IMR-90 (cell line): ENCODE data around the gene RPS24. TPM values are rescaled to one million over a fixed set of nuclear protein-coding genes. Genes with fewer than 3 reads are reported as not detected.

Experiments used
- ATAC-seq: fragments of 200-7000 bp; cut with Tn5 transposase; 2 replicates; pipeline ENCODE4 v1.9.1; 2020; ENCODE audit warnings: low read depth, mild to moderate bottlenecking, moderate library complexity
- BruUV-seq: library from RNA; stranded (reverse); fragments of 400-500 nt; replicated peaks from 2 replicates; lab custom pipeline; 2021; lab: Mats Ljungman, UMichigan
- CTCF ChIA-PET: fragments of 300-600 bp; formaldehyde crosslinking; extraction: SDS; loops from one replicate; lab custom pipeline; 2021; ENCODE audit warnings: antibody characterized with exemption; lab: Yijun Ruan, JAX
- POLR2A ChIA-PET: fragments of 300-600 bp; sonication (Branson Sonifier 250); formaldehyde crosslinking; loops from one replicate; lab custom pipeline; 2022; ENCODE audit warnings: antibody characterized with exemption; ENCODE audit not compliant: unreplicated experiment; lab: Charles Lee
- DNase-seq: peaks from one replicate; pipeline ENCODE4 v3.0.0; 2013
- H2AFZ ChIP-seq: replicated peaks from 2 replicates; pipeline ENCODE3; 2013; ENCODE audit warnings: low read length, mild to moderate bottlenecking; ENCODE audit not compliant: poor library complexity
- H2AK5ac ChIP-seq: 2 replicates; pipeline ENCODE4 v1.6.1; 2013; ENCODE audit warnings: low read depth, low read length, inconsistent platforms
- H2AK9ac ChIP-seq: replicated peaks from 2 replicates; pipeline ENCODE3; 2013; ENCODE audit warnings: mild to moderate bottlenecking, low read depth, low read length, moderate library complexity; ENCODE audit not compliant: poor library complexity
- H2BK120ac ChIP-seq: 2 replicates; pipeline ENCODE4 v1.6.1; 2013; ENCODE audit warnings: low read depth, low read length, inconsistent platforms
- H2BK15ac ChIP-seq: 3 replicates; pipeline ENCODE4 v1.6.1; 2013; ENCODE audit warnings: low read depth, low read length, inconsistent platforms
- H2BK20ac ChIP-seq: 2 replicates; pipeline ENCODE4 v1.6.1; 2013; ENCODE audit warnings: low read depth, mild to moderate bottlenecking, inconsistent platforms, low read length, moderate library complexity
- H2BK5ac ChIP-seq: 2 replicates; pipeline ENCODE4 v1.6.1; 2013; ENCODE audit warnings: mild to moderate bottlenecking, low read depth, low read length, inconsistent platforms; ENCODE audit not compliant: poor library complexity, severe bottlenecking
- H3K14ac ChIP-seq: replicated peaks from 2 replicates; pipeline ENCODE4 v1.6.1; 2013; ENCODE audit warnings: low read depth, low read length, inconsistent platforms
- H3K18ac ChIP-seq: 2 replicates; pipeline ENCODE4 v1.6.1; 2013; ENCODE audit warnings: low read depth, low read length, control low read depth
- H3K23ac ChIP-seq: 2 replicates; pipeline ENCODE4 v1.6.1; 2013; ENCODE audit warnings: low read depth, low read length, inconsistent platforms
- H3K27ac ChIP-seq: 2 replicates; pipeline ENCODE4 v1.5.1; 2013; ENCODE audit warnings: mild to moderate bottlenecking, control low read depth, low read length; ENCODE audit not compliant: insufficient read depth
- H3K27me3 ChIP-seq: 2 replicates; pipeline ENCODE4 v1.6.1; 2013; ENCODE audit warnings: low read length; ENCODE audit not compliant: control insufficient read depth, insufficient read depth
- H3K36me3 ChIP-seq: 2 replicates; pipeline ENCODE4 v1.6.1; 2013; ENCODE audit warnings: low read length, mixed read lengths; ENCODE audit not compliant: control insufficient read depth, insufficient read depth
- H3K4ac ChIP-seq: 2 replicates; pipeline ENCODE4 v1.6.1; 2013; ENCODE audit warnings: low read depth, low read length, inconsistent platforms
- H3K4me1 ChIP-seq: 2 replicates; pipeline ENCODE4 v1.6.1; 2013; ENCODE audit warnings: low read length, mixed read lengths; ENCODE audit not compliant: control insufficient read depth, insufficient read depth
- H3K4me2 ChIP-seq: 2 replicates; pipeline ENCODE4 v1.6.1; 2013; ENCODE audit warnings: low read depth, mild to moderate bottlenecking, control low read depth, low read length, moderate library complexity
- H3K4me3 ChIP-seq: 2 replicates; pipeline ENCODE4 v1.5.1; 2013; ENCODE audit warnings: low read depth, mild to moderate bottlenecking, control low read depth, low read length, moderate library complexity; ENCODE audit not compliant: insufficient read depth
- H3K56ac ChIP-seq: 2 replicates; pipeline ENCODE4 v1.6.1; 2013; ENCODE audit warnings: low read length, inconsistent platforms; ENCODE audit not compliant: insufficient read depth; ENCODE audit errors: extremely low read depth
- H3K79me1 ChIP-seq, 2 experiments: 2 replicates each; pipeline ENCODE4 v1.6.1; 2013; ENCODE audit warnings: low read length in 2 of 2, inconsistent platforms in 1 of 2, low read depth in 1 of 2
- H3K9ac ChIP-seq: 2 replicates; pipeline ENCODE4 v1.6.1; 2013; ENCODE audit warnings: low read depth, low read length, control low read depth
- H3K9me1 ChIP-seq: 2 replicates; pipeline ENCODE4 v1.6.1; 2013; ENCODE audit warnings: low read length, inconsistent platforms; ENCODE audit not compliant: insufficient read depth
- H3K9me3 ChIP-seq: 2 replicates; pipeline ENCODE4 v1.6.1; 2013; ENCODE audit warnings: low read length; ENCODE audit not compliant: control insufficient read depth, insufficient read depth
- H4K20me1 ChIP-seq: 2 replicates; pipeline ENCODE4 v1.6.1; 2013; ENCODE audit warnings: low read length, inconsistent platforms; ENCODE audit not compliant: insufficient read depth
- H4K5ac ChIP-seq: 2 replicates; pipeline ENCODE4 v1.6.1; 2013; ENCODE audit warnings: mild to moderate bottlenecking, low read depth, low read length, control low read depth
- H4K8ac ChIP-seq, 2 experiments: 2 replicates each; pipeline ENCODE4 v1.6.1; 2013; ENCODE audit warnings: low read depth in 2 of 2, low read length in 2 of 2, control low read depth in 1 of 2, inconsistent platforms in 1 of 2
- H4K91ac ChIP-seq: 2 replicates; pipeline ENCODE4 v1.6.1; 2013; ENCODE audit warnings: low read depth, low read length, inconsistent platforms; ENCODE audit not compliant: insufficient read depth
- BHLHE40 ChIP-seq: fragments of 150-350 bp; IDR thresholded peaks from 2 replicates; pipeline ENCODE4 v1.6.1; 2016; ENCODE audit warnings: mild to moderate bottlenecking, low read depth, low read length
- MAFK ChIP-seq: IDR thresholded peaks from 2 replicates; pipeline ENCODE4 v1.6.1; 2012; ENCODE audit warnings: low read depth, low read length, improper control_type of control experiment
- MAZ ChIP-seq: IDR thresholded peaks from 2 replicates; pipeline ENCODE4 v1.6.1; 2012; ENCODE audit warnings: low read depth, mild to moderate bottlenecking, low read length, improper control_type of control experiment, moderate library complexity, borderline replicate concordance
- MXI1 ChIP-seq: IDR thresholded peaks from 2 replicates; pipeline ENCODE4 v1.6.1; 2012; ENCODE audit warnings: low read depth, mild to moderate bottlenecking, low read length, moderate library complexity, borderline replicate concordance
- POLR2A ChIP-seq: IDR thresholded peaks from 2 replicates; pipeline ENCODE4 v1.6.1; 2012; ENCODE audit warnings: mild to moderate bottlenecking, low read depth, low read length
- RAD21 ChIP-seq: IDR thresholded peaks from 2 replicates; pipeline ENCODE4 v1.6.1; 2012; ENCODE audit warnings: low read length, improper control_type of control experiment
- RCOR1 ChIP-seq: IDR thresholded peaks from 2 replicates; pipeline ENCODE4 v1.6.1; 2012; ENCODE audit warnings: mild to moderate bottlenecking, low read length, improper control_type of control experiment; ENCODE audit not compliant: insufficient replicate concordance
- RFX5 ChIP-seq: IDR thresholded peaks from 2 replicates; pipeline ENCODE4 v1.8.0; 2012; ENCODE audit warnings: low read depth, mild to moderate bottlenecking, low read length, moderate library complexity
- SMC3 ChIP-seq: fragments of 150-350 bp; IDR thresholded peaks from 2 replicates; pipeline ENCODE4 v1.6.1; 2016; ENCODE audit warnings: low read depth, mild to moderate bottlenecking, antibody characterized with exemption, low read length, moderate library complexity
- WGBS, 2 experiments: methylation state at CpG; one replicate each; pipeline versions ENCODE4 v1.1.5 to v1.1.7; 2013; ENCODE audit warnings: missing lambda C conversion rate in 2 of 2; ENCODE audit not compliant: insufficient read length in 1 of 2; ENCODE audit errors: extremely low coverage in 2 of 2; 5-methylcytosine and 5-hydroxymethylcytosine counted together
- dilution Hi-C: fragments of 300-500 bp; cut with HindIII; formaldehyde crosslinking; loops from one replicate; pipeline ENCODE4 v1.14.3; 2018; ENCODE audit warnings: low sequenced_read_pairs; ENCODE audit not compliant: unreplicated experiment
- in situ Hi-C: fragments of 300-500 bp; cut with MboI; formaldehyde crosslinking; loops from 3 replicates; pipeline ENCODE4 v1.14.3; 2019; ENCODE audit warnings: low sequenced_read_pairs, inconsistent platforms, mixed read lengths
- intact Hi-C: fragments of 100-400 bp; cut with micrococcal nuclease; formaldehyde crosslinking; loops from 2 replicates; pipeline ENCODE4 v1.10.0; 2022
- polyA plus RNA-seq, 3 experiments: library from polyadenylated mRNA; depleted of rRNA; stranded (reverse); fragments of >200 nt; gene quantifications; 2 replicates each; pipeline ENCODE4 v1.2.3, GENCODE V29; 2012; ENCODE audit warnings: low replicate concordance in 1 of 3
- total RNA-seq: library from RNA; depleted of rRNA; stranded (reverse); fragments of >200 nt; gene quantifications from 2 replicates; pipeline ENCODE4 v1.2.3, GENCODE V29; 2012
- TF ChIP-seq, protein P1 (sequence below): fragments of 150-350 bp; IDR thresholded peaks from 2 replicates; pipeline ENCODE4 v1.6.1; 2017; ENCODE audit warnings: mild to moderate bottlenecking, antibody characterized with exemption, low read length, low read depth
- TF ChIP-seq, protein P2 (sequence below): conservative IDR thresholded peaks from 2 replicates; pipeline ENCODE4 v1.5.1; 2012; ENCODE audit warnings: mild to moderate bottlenecking, low read depth, low read length, improper control_type of control experiment
- TF ChIP-seq, protein P3 (sequence below): fragments of 150-350 bp; IDR thresholded peaks from 2 replicates; pipeline ENCODE4 v1.6.1; 2016; ENCODE audit warnings: low read depth, mild to moderate bottlenecking, low read length, moderate library complexity, borderline replicate concordance

Gene RPS24
- total and polyA plus RNA-seq, 2 of the 4 experiments (the other 2 are of a cell fraction), result 1,664 to 4,721 TPM

DNA sequence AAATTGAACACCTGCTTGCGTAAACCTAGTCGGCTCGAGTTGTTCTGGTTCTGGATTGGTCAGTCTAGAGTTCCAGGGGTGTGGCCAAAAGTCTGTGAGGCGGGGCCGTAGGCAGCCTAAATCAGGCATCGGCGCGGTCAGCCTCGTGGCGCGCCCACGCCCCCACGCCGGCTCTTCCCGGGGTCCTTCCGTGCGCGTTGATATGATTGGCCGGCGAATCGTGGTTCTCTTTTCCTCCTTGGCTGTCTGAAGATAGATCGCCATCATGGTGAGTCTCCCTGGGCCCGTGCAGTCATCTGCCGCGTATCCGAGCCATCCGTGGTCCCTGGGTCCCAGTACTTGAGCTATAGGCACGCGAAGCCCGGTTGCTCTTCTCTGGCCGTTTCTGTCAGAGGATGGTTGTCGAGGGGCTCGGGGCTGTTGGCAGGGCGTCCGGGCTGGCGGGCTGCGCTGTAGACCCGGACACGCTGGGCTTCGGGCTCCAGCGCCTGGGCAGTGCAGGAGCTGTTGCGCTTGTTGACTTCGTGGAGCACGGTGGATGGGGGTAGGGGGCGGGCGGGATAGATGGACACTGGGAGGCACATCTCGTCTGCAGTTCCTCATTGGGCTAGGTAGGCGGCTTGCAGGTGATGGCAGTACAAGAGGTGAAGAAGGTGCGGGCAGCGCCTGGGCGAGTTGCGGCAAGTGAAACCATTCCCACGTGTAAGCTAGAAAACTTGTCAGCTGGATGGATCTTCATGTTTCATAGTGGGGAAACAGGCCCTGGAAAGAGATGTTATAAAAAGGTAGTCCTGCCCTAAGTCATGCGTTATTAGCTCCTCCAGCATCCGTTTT, at the start of gene RPS24 (continued):
- TF ChIP-seq SMC3, result no peak
- peak; percentile 75 for TF ChIP-seq MXI1

DNA sequence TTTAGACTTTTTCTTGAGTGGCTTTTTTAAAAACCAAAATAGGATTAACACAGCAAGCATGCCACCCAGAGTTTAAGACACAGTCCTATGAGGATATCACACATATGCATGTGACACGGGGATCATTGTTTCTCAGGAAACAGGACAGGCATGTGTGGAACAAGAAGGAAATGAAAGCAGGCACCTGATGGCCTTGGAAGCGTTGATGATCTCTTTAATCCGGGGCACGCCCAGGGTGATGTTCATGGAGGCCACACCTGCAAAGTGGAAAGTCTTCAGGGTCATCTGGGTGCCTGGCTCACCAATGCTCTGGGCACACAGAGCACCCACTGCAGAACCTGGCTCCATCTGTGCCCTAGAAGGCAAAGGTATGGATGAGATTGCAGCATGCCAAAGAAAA, 48.7 kb upstream of the RPS24 start:
- Histone ChIP-seq H2AK9ac (no peak overlapping the region), H2BK15ac (no peak overlapping the region), H3K36me3 (peaks cover 72% of the 10 kb centered on the region), H3K4me3 (no peak overlapping the region), H3K27ac (no peak overlapping the region), H2BK120ac (no peak overlapping the region), H3K27me3 (no peaks in the 10 kb centered on the region), H3K9ac (no peak overlapping the region), H3K9me3 (no peaks in the 10 kb centered on the region), H4K8ac (no peak overlapping the region), H4K20me1 (no peaks in the 10 kb centered on the region), H3K4me2 (no peak overlapping the region), H2BK20ac (no peak overlapping the region), H3K23ac (no peak overlapping the region), H3K4ac (no peak overlapping the region), H2AK5ac (no peak overlapping the region), H3K18ac (no peak overlapping the region), H3K79me1 (peaks cover 6 to 30% of the 10 kb centered on the region in 2 experiments; a peak in 3 of 4 replicates), H3K56ac (no peak overlapping the region), H3K4me1 (peaks cover 3% of the 10 kb centered on the region; the same call in 1 of the 2 replicates), H3K9me1 (peaks cover 10% of the 10 kb centered on the region), H2BK5ac (no peak overlapping the region), H2AFZ (no peak overlapping the region), H4K91ac (no peak overlapping the region), H4K5ac (no peak overlapping the region), H3K14ac (no peak overlapping the region)
- ChIA-PET CTCF (no interaction called here), POLR2A (no interaction called here)
- dilution Hi-C loops (no loop called here), intact Hi-C loops (loop anchor here (5.0 kb wide), 1 partner anchor 37 kb away; no protein-coding TSS in a partner anchor), in situ Hi-C loops (loop anchor here (5.0 kb wide), 1 partner anchor 37 kb away; no protein-coding TSS in a partner anchor)
- BruUV-seq, result no TSS peak
- DNase-seq, result no peak
- 100% methylated on average over 3 of the region's 4 CpGs; no CpG with 5 or more reads in 1 of the 2 experiments for WGBS, 2 experiments
- ATAC-seq, result no peak
- TF ChIP-seq SMC3, result no peak
- TF ChIP-seq BHLHE40, result no peak
- TF ChIP-seq RFX5, result no peak
- TF ChIP-seq MAZ, result no peak
- no peak for TF ChIP-seq POLR2A
- TF ChIP-seq MAFK, result no peak
- TF ChIP-seq, protein P1, sequence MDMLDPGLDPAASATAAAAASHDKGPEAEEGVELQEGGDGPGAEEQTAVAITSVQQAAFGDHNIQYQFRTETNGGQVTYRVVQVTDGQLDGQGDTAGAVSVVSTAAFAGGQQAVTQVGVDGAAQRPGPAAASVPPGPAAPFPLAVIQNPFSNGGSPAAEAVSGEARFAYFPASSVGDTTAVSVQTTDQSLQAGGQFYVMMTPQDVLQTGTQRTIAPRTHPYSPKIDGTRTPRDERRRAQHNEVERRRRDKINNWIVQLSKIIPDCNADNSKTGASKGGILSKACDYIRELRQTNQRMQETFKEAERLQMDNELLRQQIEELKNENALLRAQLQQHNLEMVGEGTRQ, result no peak
- TF ChIP-seq, protein P2, sequence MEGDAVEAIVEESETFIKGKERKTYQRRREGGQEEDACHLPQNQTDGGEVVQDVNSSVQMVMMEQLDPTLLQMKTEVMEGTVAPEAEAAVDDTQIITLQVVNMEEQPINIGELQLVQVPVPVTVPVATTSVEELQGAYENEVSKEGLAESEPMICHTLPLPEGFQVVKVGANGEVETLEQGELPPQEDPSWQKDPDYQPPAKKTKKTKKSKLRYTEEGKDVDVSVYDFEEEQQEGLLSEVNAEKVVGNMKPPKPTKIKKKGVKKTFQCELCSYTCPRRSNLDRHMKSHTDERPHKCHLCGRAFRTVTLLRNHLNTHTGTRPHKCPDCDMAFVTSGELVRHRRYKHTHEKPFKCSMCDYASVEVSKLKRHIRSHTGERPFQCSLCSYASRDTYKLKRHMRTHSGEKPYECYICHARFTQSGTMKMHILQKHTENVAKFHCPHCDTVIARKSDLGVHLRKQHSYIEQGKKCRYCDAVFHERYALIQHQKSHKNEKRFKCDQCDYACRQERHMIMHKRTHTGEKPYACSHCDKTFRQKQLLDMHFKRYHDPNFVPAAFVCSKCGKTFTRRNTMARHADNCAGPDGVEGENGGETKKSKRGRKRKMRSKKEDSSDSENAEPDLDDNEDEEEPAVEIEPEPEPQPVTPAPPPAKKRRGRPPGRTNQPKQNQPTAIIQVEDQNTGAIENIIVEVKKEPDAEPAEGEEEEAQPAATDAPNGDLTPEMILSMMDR, result no peak
- TF ChIP-seq RAD21, result no peak
- TF ChIP-seq, protein P3, sequence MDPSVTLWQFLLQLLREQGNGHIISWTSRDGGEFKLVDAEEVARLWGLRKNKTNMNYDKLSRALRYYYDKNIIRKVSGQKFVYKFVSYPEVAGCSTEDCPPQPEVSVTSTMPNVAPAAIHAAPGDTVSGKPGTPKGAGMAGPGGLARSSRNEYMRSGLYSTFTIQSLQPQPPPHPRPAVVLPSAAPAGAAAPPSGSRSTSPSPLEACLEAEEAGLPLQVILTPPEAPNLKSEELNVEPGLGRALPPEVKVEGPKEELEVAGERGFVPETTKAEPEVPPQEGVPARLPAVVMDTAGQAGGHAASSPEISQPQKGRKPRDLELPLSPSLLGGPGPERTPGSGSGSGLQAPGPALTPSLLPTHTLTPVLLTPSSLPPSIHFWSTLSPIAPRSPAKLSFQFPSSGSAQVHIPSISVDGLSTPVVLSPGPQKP, result no peak
- no peak for TF ChIP-seq RCOR1
